LNCAP (cell line): ENCODE measurements around the gene TLE5.

Source experiments
- TF ChIP-seq, protein P1 (sequence below): fragments of 450-650 bp; IDR thresholded peaks from 2 replicates; pipeline ENCODE4 v1.5.1; 2017; ENCODE audit warnings: mild to moderate bottlenecking

The TLE5 gene

DNA sequence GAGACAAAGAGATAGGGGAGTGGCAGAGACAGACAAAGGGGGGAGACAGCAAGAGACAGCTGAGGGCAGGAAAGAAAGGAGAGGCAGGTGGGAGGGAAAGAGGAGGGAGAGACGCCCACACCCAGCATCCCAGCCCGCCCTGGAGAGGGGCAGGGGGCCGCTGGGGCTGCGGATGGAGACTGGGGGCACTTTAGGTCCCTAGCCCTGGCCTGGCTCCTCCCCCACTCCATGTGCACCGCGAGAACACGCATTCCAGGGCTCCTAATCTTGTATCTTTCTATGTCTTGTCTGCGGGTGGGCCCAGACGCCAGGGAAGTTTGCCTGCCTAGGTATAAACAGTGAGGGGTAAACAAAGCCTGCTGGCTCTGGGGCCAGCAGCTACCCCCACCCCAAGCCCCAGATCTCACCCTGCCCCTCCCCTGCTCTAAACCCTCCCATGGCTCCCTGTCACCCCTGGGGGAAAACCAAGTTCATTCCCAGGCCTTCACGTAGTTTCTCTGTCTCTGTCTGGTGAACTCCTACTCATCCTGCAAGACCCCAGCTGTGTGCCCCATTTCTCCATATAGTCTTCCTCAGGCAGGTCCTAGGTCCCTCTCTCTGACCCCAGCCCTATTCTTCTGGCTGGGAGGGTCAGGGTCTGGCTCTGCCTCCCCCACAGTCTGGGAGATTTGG is 5.7 kb downstream of the TLE5 start:
- TF ChIP-seq, protein P1, sequence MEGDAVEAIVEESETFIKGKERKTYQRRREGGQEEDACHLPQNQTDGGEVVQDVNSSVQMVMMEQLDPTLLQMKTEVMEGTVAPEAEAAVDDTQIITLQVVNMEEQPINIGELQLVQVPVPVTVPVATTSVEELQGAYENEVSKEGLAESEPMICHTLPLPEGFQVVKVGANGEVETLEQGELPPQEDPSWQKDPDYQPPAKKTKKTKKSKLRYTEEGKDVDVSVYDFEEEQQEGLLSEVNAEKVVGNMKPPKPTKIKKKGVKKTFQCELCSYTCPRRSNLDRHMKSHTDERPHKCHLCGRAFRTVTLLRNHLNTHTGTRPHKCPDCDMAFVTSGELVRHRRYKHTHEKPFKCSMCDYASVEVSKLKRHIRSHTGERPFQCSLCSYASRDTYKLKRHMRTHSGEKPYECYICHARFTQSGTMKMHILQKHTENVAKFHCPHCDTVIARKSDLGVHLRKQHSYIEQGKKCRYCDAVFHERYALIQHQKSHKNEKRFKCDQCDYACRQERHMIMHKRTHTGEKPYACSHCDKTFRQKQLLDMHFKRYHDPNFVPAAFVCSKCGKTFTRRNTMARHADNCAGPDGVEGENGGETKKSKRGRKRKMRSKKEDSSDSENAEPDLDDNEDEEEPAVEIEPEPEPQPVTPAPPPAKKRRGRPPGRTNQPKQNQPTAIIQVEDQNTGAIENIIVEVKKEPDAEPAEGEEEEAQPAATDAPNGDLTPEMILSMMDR = no peak

DNA sequence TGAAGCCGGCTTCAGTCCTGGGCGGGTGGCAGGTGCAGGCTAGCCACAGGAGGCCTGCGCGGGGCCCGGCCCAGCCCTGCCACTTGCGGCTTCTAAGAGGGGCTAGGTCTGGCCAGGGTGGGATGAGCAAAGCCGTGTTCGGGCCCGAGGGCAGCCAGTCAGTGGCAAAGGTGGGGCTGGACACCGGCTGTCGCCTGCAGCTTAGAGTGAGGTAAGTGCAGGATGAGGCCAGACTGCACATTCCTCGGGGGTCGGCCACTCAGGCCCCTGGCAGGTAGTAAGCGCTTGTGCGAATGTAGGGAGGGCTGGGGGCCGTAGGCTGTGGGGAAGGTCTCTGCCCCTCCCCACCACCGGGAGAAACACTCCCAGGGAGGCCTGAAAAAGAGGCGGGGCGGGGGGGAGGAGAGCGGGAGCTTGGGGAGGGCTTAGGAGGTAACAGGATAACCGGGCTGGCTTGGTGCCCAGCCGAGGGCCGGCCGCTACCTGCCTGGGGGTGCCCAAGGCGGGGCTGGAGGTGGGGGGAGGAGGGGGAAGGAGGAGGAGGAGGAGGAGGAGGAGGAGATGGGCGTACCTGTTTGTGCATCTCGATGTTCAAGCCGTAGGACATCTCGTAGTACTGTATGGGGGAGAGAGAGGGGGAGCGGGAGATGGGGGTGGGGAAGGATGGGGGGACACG is 6.4 kb downstream of the TLE5 start:
- TF ChIP-seq, protein P1 = no peak

DNA sequence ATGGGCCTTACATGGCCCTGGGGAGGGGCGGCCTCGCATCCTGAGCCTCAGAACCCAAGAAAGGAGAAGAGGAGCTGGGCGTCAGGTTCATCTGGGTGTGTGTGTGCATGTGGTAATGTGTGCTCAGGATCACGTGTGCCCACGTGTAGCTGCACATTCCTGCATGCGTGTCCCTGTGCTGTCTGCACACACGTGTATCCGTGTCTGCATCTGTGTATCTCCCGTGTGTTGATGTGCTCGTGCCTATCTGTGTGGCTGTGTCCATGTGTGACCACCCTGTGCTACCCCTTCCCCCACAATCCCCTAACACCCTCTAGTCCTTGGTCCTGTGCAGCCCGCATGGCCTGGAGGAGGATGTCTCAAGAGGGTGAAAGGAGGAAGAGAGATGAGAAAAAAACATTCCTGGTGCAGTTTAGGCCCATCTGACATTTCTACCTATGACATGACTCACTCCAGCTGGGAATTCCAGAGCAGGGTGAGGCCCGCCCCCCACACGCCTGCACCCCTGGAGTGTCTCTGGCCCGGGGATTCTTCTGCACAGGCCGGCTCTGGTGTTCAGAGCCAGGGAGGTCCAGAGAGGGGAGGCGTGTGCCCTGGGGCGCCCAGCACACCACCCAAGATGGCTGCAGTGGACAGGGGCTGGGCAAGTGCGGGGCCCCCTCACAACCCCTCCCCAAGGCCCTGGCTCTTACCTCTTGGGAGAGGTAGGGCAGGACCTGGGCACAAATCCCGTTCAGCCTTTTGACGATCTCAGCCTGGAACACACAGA is 7.1 kb downstream of the TLE5 start:
- TF ChIP-seq, protein P1 = no peak

DNA sequence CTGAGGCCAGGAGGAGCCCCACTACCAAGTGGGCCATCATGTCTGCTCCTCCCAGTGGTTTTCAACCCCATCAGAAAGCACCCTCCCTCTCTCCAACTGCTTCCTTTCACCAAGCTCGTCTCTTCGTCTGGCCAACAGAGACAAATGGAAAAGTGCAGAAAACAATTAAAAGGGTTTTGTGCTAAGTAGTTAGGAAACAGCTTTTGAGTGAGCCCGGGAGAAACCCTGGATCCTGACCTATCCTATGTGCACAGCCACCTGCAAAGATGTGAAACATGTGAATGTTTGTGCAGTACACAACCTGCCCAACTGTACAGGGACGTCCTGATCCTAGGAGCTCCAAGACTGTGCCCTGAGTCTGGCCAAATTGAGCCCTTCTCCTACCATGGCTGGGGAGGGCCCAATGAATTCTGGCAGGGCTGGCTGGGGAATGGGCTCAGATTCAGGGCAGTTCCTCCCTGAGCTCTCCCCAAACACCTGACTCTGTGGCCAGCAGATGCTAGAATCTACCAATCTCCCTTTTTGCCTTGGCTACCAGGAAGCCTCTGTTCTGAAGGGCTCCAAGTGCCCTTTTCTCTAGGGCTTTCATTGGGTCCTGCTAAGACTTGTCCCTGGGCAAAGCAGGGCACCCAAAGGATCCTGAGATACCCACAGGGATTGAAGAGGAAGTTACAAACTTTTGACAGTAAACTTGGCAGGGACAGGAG is 7.9 kb downstream of the TLE5 start:
- TF ChIP-seq, protein P1 = no peak

DNA sequence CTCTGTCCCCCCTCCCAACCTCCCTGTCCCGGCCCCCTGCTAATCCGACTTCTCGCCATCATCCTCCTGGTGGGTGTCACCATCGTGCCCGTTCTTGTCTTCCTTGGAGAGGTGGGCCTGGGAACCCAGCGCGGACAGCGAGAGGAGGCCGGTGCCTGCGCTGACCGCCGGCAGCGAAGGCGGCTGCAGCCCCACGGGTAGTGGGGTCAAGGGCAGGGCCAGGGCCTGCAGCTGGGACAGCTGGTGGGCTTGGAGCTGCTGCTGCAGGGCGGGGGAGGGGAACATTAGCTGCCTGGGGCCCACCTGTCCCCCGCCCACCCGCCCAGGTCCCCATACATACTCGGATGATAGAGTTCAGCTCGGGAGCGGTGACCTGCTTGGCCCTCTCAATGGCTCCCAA is 8.5 kb downstream of the TLE5 start:
- TF ChIP-seq, protein P1 = no peak

DNA sequence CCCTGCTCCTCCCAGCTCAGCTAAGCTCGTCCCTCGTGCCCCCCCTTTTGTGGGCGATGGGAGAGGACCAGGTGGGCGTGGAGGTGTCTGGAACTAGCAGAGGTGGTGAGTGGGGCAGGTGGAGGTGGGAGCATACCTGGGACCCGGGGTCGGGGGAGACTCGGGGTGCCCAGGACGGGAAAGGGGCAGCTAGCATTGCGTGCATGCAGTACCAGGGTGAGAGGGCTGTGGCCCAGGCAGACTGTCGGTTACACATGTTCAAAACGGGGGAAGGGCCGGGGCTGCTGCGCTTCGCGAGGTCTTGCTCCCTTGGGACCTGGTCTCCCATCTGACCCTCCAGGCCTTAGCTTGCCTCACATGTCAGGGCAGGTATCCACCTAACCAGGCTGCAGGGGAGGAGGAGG is 9.1 kb downstream of the TLE5 start:
- TF ChIP-seq, protein P1 = no peak

DNA sequence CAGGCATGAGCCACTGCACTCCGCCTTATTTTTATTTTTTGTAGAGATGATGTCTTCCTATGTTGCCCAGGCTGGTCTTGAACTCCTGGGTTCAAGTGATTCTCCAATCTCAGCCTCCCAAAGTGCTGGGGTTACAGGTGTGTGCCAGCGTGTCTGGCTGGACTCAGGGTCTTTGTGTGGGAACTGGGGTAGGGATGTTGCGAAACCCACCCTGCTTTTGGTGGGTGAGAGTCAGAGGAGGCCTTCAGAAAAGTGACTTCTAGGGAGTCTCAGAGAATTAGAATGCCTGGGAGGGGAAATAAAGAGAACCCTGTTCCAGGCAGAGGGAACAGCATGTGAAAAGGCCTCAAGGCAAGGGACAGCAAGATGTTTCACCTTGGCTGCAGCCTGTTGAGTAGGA is 13.2 kb downstream of the TLE5 start:
- TF ChIP-seq, protein P1 = no peak
